Ovary (tissue), 9 donors: ENCODE data around the gene ST3GAL5. TPM values are rescaled to one million over a fixed set of nuclear protein-coding genes. Genes with fewer than 3 reads are reported as not detected.

Experiments used
- DNase-seq, 5 donors: peaks; one replicate each; pipeline ENCODE4 v3.0.0-alpha.2; 2019 to 2020
- H3K27ac ChIP-seq, 2 donors: fragments of 200-600 bp; one replicate each; pipeline versions ENCODE4 v1.5.1 to v1.8.0; 2019 to 2022
- H3K27me3 ChIP-seq: fragments of 200-600 bp; one replicate; pipeline ENCODE4 v1.8.0; 2022
- H3K36me3 ChIP-seq: fragments of 200-600 bp; sonication (generic); one replicate; pipeline ENCODE4 v1.5.1; 2019
- H3K4me1 ChIP-seq: one replicate; pipeline ENCODE4 v1.8.1; 2013; ENCODE audit warnings: mild to moderate bottlenecking, moderate library complexity; ENCODE audit not compliant: insufficient read depth
- H3K4me3 ChIP-seq: fragments of 200-600 bp; sonication (generic); one replicate; pipeline ENCODE4 v1.5.1; 2017
- H3K9me3 ChIP-seq, 2 donors: fragments of 200-600 bp in 1 of 2; sonication (generic) in 1 of 2; one replicate each; pipeline versions ENCODE4 v1.5.1 to v1.8.1; 2013 to 2019; ENCODE audit warnings: mild to moderate bottlenecking in 1 of 2, moderate library complexity in 1 of 2
- CTCF ChIP-seq, 3 donors: fragments of 450-650 bp in 2 of 3; fragments of 200-600 bp in 1 of 3; IDR thresholded peaks; one replicate each; pipeline versions ENCODE4 v1.5.1 to v1.8.0; 2016 to 2022; ENCODE audit warnings: antibody characterized with exemption in 3 of 3, mild to moderate bottlenecking in 1 of 3
- EP300 ChIP-seq: sonication (generic); formaldehyde crosslinking; IDR thresholded peaks from one replicate; pipeline ENCODE4 v1.6.1; 2017; ENCODE audit warnings: antibody characterized with exemption
- POLR2A ChIP-seq: fragments of 450-650 bp; IDR thresholded peaks from one replicate; pipeline ENCODE4 v1.6.1; 2017; ENCODE audit warnings: antibody characterized with exemption, mild to moderate bottlenecking, moderate library complexity
- WGBS, 3 donors: extraction: QIAGEN DNeasy Blood & Tissue Kit in 1 of 3; methylation state at CpG; one replicate each; pipeline versions ENCODE4 v1.1.5 to v1.1.7; 2013 to 2017; 5-methylcytosine and 5-hydroxymethylcytosine counted together
- intact Hi-C, 4 donors: fragments of 100-400 bp; cut with DNase I; formaldehyde crosslinking; loops; one replicate each; pipeline versions ENCODE4 v1.11.0 to v1.15.1; 2022 to 2023
- polyA plus RNA-seq, 2 donors: library from polyadenylated mRNA; stranded (reverse); fragments of 200-250 nt in 1 of 2; fragments of 350-450 nt in 1 of 2; fragmentation: Illumina TruSeq in 1 of 2; extraction: RNeasy Lipid Tissue Mini Kit (QIAGEN cat#74804) in 1 of 2; gene quantifications; one replicate each; pipeline ENCODE4 v1.2.3, GENCODE V29; 2013 to 2014
- total RNA-seq, 7 donors: library from RNA; depleted of rRNA in 2 of 7; stranded (reverse); fragments of >200 nt in 2 of 7; fragmentation: NEBNext Ultra II Directional in 3 of 7; extraction: Animal tissue kit (Norgen Biotek cat#: 25700) in 3 of 7; gene quantifications; one replicate each; pipeline versions ENCODE4 v1.1.0 to v1.2.4, GENCODE V29; 2016 to 2023
- donor health status: DM: no; HTN: no; CAD: no; lungs with moderate emphysema.
- donor health status: DM: no; HTN: no; CAD: no.
- donor health status: Bipolar disorder and iron deficiency.
- donor health status: DM: yes; HTN: yes; CAD: no.
- donor health status: DM: no; HTN: no; CAD: no.
- donor health status: DM: yes; HTN: yes; CAD: no.

Gene ST3GAL5
- total and polyA plus RNA-seq, 9 donors = 11.6 to 52.7 (median 22.2) TPM

DNA sequence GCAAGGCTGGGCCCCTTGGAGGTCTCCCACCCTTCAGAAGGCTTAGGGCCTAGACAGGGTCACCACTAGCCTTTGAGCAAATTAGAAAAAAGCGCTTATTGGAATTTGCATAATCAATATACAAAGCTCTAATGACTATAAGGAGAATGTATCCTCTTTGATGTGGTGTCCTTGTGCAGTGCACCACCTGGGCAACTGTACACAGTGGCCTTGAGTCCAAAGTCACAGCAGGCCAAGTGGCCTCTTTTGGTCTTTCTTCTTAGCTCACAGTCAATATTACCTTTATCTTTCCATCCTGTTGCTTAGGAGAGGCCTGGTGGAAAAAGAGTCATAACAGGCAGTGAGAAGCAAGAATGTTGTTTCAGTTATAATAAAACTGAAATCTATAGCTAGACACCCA is 19.7 kb upstream of the ST3GAL5 start:
- Histone ChIP-seq H3K27me3 (no peaks in the 10 kb centered on the region), H3K4me1 (peaks cover 10% of the 10 kb centered on the region), H3K9me3 (no peaks in the 10 kb centered on the region), H3K36me3 (no peaks in the 10 kb centered on the region), H3K27ac (no peak overlapping the region), H3K4me3 (no peak overlapping the region)
- WGBS, 3 donors = 100% methylated on average over 1 of the region's 1 CpG
- intact Hi-C loops = no loop called here
- DNase-seq = no peak
- no peak for TF ChIP-seq EP300
- TF ChIP-seq CTCF (IDR thresholded peaks at IDR 0.05) = no peak
- TF ChIP-seq POLR2A = no peak

DNA sequence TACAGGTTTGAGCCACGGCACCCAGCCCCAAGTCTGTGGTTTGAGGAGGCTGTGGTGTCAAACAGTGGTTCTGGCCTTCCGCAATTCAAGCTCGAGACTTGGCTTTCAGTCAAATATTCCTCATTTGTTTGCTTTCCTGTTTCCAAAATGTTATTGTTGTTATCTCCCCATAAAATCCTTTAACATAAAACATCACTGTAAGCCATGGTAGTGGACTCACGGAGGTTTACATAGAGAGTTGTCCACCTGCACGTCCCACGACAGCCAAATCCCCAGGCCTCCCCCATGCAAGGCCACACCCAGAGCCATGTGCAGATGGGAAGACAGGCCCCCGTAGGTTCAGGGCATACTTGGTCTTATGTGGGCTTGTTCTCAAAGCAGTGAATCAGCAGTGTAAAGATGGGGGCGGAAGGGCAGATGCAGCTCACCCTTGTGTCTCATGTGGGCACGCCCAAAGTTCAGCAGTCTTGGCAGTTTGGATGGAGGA is 18.9 kb upstream of the ST3GAL5 start:
- Histone ChIP-seq H3K9me3 (no peaks in the 10 kb centered on the region), H3K4me3 (no peak overlapping the region), H3K27ac (no peak overlapping the region), H3K4me1 (peaks cover 10% of the 10 kb centered on the region), H3K36me3 (no peaks in the 10 kb centered on the region), H3K27me3 (no peaks in the 10 kb centered on the region)
- no peak for TF ChIP-seq EP300
- no peak for TF ChIP-seq CTCF (IDR thresholded peaks at IDR 0.05)
- TF ChIP-seq POLR2A = no peak
- no peak for DNase-seq
- intact Hi-C loops = no loop called here
- 46 to 63% (median 58%) methylated on average over 9 of the region's 9 CpGs for WGBS, 3 donors

DNA sequence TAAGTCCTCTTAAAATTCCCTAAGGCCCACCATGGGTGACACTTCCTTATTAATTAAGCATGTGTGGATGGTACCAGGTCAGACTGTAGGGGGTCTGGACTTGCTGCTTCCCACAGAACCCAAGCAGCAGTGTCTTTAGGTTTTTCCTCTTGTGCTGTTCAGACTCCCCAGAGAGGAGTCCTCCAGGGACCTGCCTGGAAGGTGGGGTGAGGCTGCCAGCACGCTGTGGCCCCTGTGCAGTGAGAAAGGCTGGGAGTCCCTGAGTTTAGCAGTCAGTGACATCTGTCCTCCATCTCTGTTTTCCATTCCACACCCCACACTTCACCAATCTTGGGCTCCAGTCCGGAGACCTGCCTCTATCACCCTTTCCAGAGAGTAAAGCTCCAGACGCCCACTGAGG is 18.0 kb upstream of the ST3GAL5 start:
- intact Hi-C loops = no loop called here
- TF ChIP-seq POLR2A (no peak), CTCF (IDR thresholded peaks at IDR 0.05) (no peak), EP300 (no peak)
- no peak for DNase-seq
- no peaks in the 10 kb centered on the region for H3K27me3 ChIP-seq
- no peaks in the 10 kb centered on the region for H3K9me3 ChIP-seq
- 89 to 91% (median 91%) methylated on average over 3 of the region's 3 CpGs for WGBS, 3 donors
- H3K4me1 ChIP-seq = peaks cover 10% of the 10 kb centered on the region
- H3K36me3 ChIP-seq = no peaks in the 10 kb centered on the region
- H3K4me3 ChIP-seq = no peak overlapping the region
- no peak overlapping the region for H3K27ac ChIP-seq

GRCh38 chr2:85905891-85906290 is 17.1 kb upstream of the ST3GAL5 start:
- WGBS, 3 donors = 27 to 56% (median 41%) methylated on average over 1 of the region's 1 CpG
- no peak for DNase-seq
- no peaks in the 10 kb centered on the region for H3K27me3 ChIP-seq
- H3K36me3 ChIP-seq = no peaks in the 10 kb centered on the region
- TF ChIP-seq CTCF (IDR thresholded peaks at IDR 0.05) (no peak), EP300 (no peak), POLR2A (no peak)
- no peaks in the 10 kb centered on the region for H3K9me3 ChIP-seq
- no peak overlapping the region for H3K27ac ChIP-seq
- intact Hi-C loops = no loop called here
- H3K4me3 ChIP-seq = no peak overlapping the region
- peaks cover 10% of the 10 kb centered on the region for H3K4me1 ChIP-seq
